Ascending aorta (tissue), 2 donors: ENCODE measurements around the gene CLINT1. TPM values are rescaled to one million over a fixed set of nuclear protein-coding genes. Genes with fewer than 3 reads are reported as not detected.

Source experiments
- DNase-seq, 2 donors: peaks; one replicate each; pipeline ENCODE4 v3.0.0-alpha.2; 2019; ENCODE audit warnings: low spot score in 2 of 2
- H3K27ac ChIP-seq, 2 donors: fragments of 200-600 bp; sonication (generic); one replicate each; pipeline ENCODE4 v1.5.1; 2016 to 2017; ENCODE audit warnings: mild to moderate bottlenecking in 1 of 2
- H3K27me3 ChIP-seq: fragments of 200-600 bp; sonication (generic); one replicate; pipeline ENCODE4 v1.5.1; 2017
- H3K36me3 ChIP-seq, 2 donors: fragments of 200-600 bp; sonication (generic); one replicate each; pipeline ENCODE4 v1.5.1; 2016
- H3K4me1 ChIP-seq, 2 donors: fragments of 200-600 bp; sonication (generic); one replicate each; pipeline ENCODE4 v1.5.1; 2016 to 2017; ENCODE audit warnings: mild to moderate bottlenecking in 1 of 2
- H3K4me3 ChIP-seq, 2 donors: fragments of 200-600 bp; sonication (generic); one replicate each; pipeline ENCODE4 v1.5.1; 2016 to 2017; ENCODE audit warnings: mild to moderate bottlenecking in 1 of 2
- H3K9me3 ChIP-seq, 2 donors: fragments of 200-600 bp; sonication (generic); one replicate each; pipeline ENCODE4 v1.5.1; 2016
- CTCF ChIP-seq, 3 experiments: fragments of 200-600 bp in 2 of 3; fragments of 450-650 bp in 1 of 3; sonication (generic) in 2 of 3; IDR thresholded peaks; one replicate each; pipeline ENCODE4 v1.5.1; 2016 to 2019; ENCODE audit warnings: antibody characterized with exemption in 3 of 3, mild to moderate bottlenecking in 1 of 3, moderate library complexity in 1 of 3
- intact Hi-C: fragments of 100-400 bp; cut with DNase I; formaldehyde crosslinking; loops from one replicate; pipeline ENCODE4 v1.15.1; 2023
- total RNA-seq: library from RNA; depleted of rRNA; stranded (reverse); fragments of >200 nt; gene quantifications from one replicate; pipeline ENCODE4 v1.1.0, GENCODE V29; 2016

CLINT1 gene
- total RNA-seq, 1 donor from 2014 or later, result 16.4 TPM

GRCh38 chr5:157817928-157818327, 41.0 kb downstream of the CLINT1 start:
- no peak for DNase-seq
- peaks cover 11 to 16% of the 10 kb centered on the region in 2 donors for H3K36me3 ChIP-seq
- no peak overlapping the region for H3K4me3 ChIP-seq
- H3K9me3 ChIP-seq, result no peaks in the 10 kb centered on the region
- TF ChIP-seq CTCF (IDR thresholded peaks at IDR 0.05), result no peak
- peaks cover 0 to 9% of the 10 kb centered on the region in 2 donors for H3K4me1 ChIP-seq
- intact Hi-C loops, result loop anchor here (1.0 kb wide), 1 partner anchor 130 kb away; no protein-coding TSS in a partner anchor
- H3K27me3 ChIP-seq, result no peaks in the 10 kb centered on the region
- H3K27ac ChIP-seq, result no peak overlapping the region

- Histone ChIP-seq H3K36me3 (peaks cover 11 to 22% of the 10 kb centered on the region in 2 donors), H3K9me3 (no peaks in the 10 kb centered on the region), H3K27me3 (no peaks in the 10 kb centered on the region), H3K4me3 (no peak overlapping the region), H3K4me1 (peaks cover 0 to 8% of the 10 kb centered on the region in 2 donors), H3K27ac (no peak overlapping the region)
- no peak for DNase-seq
- intact Hi-C loops, result loop anchor here (1.0 kb wide), 1 partner anchor 131 kb away; no protein-coding TSS in a partner anchor
- TF ChIP-seq CTCF (IDR thresholded peaks at IDR 0.05), result no peak
These were observed 41.6 kb downstream of the CLINT1 start for GRCh38 chr5:157817387-157817702.

GRCh38 chr5:157816682-157817386, 42.1 kb downstream of the CLINT1 start:
- Histone ChIP-seq H3K4me1 (peaks cover 0 to 5% of the 10 kb centered on the region in 2 donors), H3K4me3 (no peak overlapping the region), H3K9me3 (no peaks in the 10 kb centered on the region), H3K27ac (no peak overlapping the region), H3K27me3 (no peaks in the 10 kb centered on the region), H3K36me3 (peaks cover 11 to 27% of the 10 kb centered on the region in 2 donors)
- intact Hi-C loops, result loop anchor here (1.0 kb wide), 1 partner anchor 131 kb away; no protein-coding TSS in a partner anchor
- no peak for DNase-seq
- TF ChIP-seq CTCF (IDR thresholded peaks at IDR 0.05), result peak; percentile 32 to 68 (median 59)

GRCh38 chr5:157812086-157812485, 46.9 kb downstream of the CLINT1 start:
- H3K4me1 ChIP-seq, result peaks cover 0 to 2% of the 10 kb centered on the region in 2 donors
- no peaks in the 10 kb centered on the region for H3K27me3 ChIP-seq
- DNase-seq, result no peak
- H3K36me3 ChIP-seq, result peaks cover 11 to 35% of the 10 kb centered on the region in 2 donors
- intact Hi-C loops, result no loop called here
- no peak overlapping the region for H3K4me3 ChIP-seq
- H3K9me3 ChIP-seq, result no peaks in the 10 kb centered on the region
- H3K27ac ChIP-seq, result no peak overlapping the region
- TF ChIP-seq CTCF (IDR thresholded peaks at IDR 0.05), result no peak

- H3K9me3 ChIP-seq, result no peaks in the 10 kb centered on the region
- H3K36me3 ChIP-seq, result peaks cover 19 to 52% of the 10 kb centered on the region in 2 donors
- no peak overlapping the region for H3K27ac ChIP-seq
- H3K4me3 ChIP-seq, result no peak overlapping the region
- no peak for DNase-seq
- no peaks in the 10 kb centered on the region for H3K27me3 ChIP-seq
- no peak for TF ChIP-seq CTCF (IDR thresholded peaks at IDR 0.05)
- H3K4me1 ChIP-seq, result peaks cover 0 to 2% of the 10 kb centered on the region in 2 donors
- intact Hi-C loops, result no loop called here
These were observed 50.9 kb downstream of the CLINT1 start for GRCh38 chr5:157808043-157808442.
